ENCODE measurements around the gene CDH2.

DNA sequence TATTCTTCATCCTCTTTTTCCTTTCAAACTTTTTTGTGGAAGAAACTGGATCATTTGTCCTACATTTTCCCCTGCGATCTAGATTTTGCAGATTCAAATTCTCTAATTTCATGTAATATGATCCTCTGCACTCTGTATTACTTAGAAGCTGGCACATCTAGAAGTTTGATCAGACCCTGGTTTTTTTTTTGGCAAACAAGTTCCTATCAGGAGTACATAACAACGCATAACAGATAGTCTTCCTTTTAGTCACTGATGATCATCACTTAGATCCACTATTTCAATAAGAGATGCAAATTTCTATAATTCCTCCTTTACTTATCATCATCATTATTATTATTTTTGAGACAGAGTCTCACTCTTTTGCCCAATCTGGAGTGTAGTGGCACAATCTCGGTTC is 117.1 kb downstream of the CDH2 start:
- TF ChIP-seq ZNF274 (IDR thresholded peaks at IDR 0.05; ENCODE audit: low read depth, low read length) = no peak
- TF ChIP-seq YY1 (IDR thresholded peaks at IDR 0.05; ENCODE audit: insufficient read depth, insufficient read length) = no peak
- TF ChIP-seq SUZ12 (IDR thresholded peaks at IDR 0.05; ENCODE audit: extremely low read depth, insufficient read depth, insufficient read length) = no peak

Data from NT2/D1 (cell line).